Stimulated activated CD8-positive, alpha-beta memory T cell treated with anti-CD3 and anti-CD28 coated beads, Interleukin-4, amount 100 ng/mL, for 4 hours (primary cell): ENCODE data around the gene SH3PXD2A.

Experiments used
- DNase-seq, 2 donors: peaks; one replicate each; pipeline ENCODE4 v3.0.0-alpha.2; 2020; ENCODE audit warnings: low read depth in 2 of 2, low spot score in 1 of 2

The SH3PXD2A gene, protein sequence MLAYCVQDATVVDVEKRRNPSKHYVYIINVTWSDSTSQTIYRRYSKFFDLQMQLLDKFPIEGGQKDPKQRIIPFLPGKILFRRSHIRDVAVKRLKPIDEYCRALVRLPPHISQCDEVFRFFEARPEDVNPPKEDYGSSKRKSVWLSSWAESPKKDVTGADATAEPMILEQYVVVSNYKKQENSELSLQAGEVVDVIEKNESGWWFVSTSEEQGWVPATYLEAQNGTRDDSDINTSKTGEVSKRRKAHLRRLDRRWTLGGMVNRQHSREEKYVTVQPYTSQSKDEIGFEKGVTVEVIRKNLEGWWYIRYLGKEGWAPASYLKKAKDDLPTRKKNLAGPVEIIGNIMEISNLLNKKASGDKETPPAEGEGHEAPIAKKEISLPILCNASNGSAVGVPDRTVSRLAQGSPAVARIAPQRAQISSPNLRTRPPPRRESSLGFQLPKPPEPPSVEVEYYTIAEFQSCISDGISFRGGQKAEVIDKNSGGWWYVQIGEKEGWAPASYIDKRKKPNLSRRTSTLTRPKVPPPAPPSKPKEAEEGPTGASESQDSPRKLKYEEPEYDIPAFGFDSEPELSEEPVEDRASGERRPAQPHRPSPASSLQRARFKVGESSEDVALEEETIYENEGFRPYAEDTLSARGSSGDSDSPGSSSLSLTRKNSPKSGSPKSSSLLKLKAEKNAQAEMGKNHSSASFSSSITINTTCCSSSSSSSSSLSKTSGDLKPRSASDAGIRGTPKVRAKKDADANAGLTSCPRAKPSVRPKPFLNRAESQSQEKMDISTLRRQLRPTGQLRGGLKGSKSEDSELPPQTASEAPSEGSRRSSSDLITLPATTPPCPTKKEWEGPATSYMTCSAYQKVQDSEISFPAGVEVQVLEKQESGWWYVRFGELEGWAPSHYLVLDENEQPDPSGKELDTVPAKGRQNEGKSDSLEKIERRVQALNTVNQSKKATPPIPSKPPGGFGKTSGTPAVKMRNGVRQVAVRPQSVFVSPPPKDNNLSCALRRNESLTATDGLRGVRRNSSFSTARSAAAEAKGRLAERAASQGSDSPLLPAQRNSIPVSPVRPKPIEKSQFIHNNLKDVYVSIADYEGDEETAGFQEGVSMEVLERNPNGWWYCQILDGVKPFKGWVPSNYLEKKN

DNA sequence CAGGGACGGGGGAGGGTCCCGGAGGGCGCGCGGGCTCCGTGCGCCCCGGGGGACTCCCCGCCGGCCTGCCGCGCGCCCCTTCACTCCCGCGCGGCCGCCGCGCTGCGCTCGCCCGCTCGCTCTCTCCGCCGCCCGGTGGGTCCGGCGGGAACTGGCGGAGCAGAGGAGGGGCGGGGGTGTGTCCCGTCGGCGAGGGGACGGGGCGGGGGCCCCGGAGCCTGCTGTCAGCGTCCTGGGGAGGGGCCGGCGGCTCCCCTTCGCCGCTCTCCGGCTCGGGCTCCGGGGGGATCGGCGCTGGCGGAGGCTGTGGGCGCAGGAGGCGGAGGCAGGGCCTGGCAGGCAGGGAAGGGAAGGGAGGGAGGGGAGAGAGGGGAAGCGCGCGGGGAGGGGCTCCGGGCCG, at the start of gene SH3PXD2A:
SH3PXD2A (minus strand) TSS at position 153 of the 400 bp plus-strand sequence. CDS start 310 bp downstream, outside the sequence.
- DNase-seq: no peak

DNA sequence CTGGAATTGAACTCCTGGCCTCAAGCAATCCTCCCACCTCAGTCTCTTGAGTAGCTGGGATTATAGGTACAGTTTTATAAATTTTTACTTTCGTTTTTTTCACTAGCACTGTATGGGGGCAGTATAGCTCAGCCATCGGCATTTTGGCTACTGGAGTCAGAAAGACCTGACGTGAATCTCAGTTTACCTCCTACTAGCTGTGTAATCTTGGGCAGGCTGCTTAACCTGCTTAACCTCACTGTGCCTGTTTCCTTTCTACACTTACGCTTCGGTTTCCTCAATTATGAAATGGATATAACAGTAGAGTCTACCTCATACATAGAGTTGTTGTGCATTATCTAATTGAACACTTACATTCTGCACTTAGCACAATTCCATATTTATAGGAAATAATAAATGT, 45.9 kb upstream of the SH3PXD2A start:
- no peak for DNase-seq

DNA sequence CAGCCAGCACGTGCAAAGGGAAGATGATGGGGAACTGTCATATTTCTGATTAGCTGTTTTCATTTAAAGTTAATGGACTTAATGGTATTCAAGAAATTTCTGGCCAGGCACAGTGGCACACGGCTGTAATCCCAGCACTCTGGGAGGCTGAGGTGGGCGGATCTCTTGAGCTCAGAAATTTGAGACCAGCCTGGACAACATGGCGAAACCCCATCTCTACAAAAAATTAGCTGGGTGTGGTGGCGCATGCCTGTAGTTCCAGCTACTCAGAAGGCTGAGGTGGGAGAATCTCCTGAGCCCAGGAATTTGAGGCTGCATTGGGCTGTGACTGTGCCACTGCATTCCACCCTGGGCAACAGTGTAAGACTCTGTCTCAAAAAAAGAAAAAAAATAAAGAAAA, 43.9 kb upstream of the SH3PXD2A start:
- DNase-seq: no peak

DNA sequence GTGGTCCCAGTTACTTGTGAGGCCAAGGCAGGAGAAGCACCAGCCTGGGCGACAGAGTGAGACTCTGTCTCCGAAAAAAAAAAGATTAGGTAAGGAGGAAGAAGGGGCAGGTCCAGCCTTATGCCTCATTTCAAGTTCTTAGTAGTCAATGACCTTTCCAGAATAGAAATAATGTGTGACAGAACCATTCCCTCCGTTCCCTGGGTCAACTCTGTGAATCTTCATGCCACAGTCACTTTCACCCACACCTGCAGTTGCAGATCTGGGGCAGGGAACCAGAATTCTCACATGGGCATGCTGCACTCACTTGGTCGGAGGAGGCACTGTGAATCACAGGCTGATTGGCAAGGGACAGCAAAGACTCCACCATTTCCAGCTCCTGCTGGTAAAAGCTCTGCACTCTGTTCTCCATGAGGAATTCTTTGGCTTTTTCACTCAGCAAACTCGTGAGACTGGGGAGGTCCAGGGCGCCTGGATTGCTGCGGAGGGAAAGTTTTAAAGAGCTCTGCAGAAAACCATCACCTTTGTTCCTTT, 41.9 kb upstream of the SH3PXD2A start:
- no peak for DNase-seq

DNA sequence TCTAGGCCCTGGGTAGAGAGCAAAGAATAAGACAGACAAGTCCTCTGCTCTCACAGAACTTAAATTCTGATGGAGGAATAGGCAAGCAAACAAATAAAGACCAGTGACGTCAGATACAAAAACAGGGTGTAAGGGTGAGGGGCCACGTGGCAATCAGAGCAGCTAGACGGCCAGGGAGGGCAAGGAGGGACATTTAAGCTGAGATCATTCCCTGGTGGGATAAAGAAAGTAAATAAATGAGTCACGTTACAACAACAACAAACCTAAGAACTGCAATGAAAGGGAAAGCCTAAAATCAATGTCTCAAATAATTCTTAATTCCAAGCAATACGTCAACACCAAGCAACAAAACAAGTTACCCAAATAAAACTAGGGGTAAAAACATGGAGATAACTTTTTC, 40.8 kb upstream of the SH3PXD2A start:
- DNase-seq: no peak

DNA sequence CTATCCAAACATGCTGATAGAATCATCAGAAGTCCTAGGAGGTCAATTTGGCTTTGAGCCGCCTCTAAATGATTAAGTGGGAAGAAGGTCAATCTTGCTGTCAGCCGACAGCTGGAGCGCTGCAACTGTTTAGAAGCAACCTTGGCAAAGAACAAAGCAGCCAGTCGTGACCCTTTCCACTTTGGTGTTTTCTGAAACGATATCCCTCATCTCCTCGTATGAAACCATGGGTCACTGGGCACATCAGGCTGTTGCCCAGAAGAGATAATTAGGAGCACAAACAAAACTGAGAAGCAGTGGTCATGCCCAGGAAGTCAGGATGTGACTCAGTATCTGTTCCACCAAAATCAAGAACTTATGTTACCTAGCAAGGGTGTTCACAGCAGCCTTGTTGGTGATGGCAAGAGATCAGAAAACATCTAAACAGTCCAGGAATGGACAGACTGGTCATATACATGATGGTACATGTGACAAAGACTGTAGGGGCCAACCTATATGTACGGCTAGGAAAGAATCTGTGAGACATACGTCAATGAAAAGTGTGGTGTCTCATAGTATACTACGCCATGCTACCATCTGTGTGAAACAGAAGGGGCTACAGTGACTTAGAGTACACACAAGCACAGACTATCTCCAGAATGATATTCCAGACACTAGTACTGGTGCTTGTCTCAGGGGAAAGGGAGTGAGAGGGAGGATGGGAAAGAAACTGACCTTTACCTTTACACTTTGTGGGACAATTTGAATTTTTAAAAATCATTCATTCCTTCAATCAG, 40.2 kb upstream of the SH3PXD2A start:
- DNase-seq: no peak

DNA sequence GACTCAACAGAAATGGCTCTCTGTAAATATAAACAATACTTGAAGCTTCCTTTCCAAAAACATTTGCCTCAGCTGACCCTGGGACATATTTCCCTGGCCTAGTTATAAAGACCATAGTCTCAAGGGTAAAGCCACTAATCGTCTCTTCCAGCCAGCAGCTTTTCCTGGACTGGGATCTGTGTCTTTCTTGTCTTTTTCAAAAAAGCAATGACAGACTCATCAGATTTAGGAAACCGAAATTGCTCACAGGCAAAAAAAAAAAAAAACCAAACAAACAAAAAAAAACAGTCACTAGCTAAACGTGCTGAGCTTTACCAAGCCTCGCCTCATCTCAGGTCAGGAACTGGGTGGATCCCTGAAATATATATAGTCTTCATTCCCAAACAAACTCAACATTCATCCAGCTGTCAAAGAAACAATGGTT, 39.1 kb upstream of the SH3PXD2A start:
- DNase-seq: no peak

DNA sequence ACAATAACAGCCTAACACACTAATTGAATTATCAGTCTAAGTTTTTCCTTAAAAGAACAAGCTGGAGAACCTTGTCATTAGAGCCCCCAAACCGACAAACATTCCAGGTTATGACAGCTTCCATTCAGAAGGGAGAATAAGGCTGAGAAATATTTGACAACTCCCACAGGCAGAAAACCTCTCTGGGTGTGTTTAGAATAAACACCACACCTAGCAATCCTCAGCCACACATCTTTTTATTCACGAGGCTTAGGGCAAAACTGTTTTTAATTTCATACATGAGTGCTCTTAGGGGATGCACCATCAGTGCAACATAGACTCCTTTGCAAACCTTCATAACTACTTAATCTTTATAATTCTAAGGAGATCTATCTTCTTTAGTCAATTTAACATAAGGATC, 38.4 kb upstream of the SH3PXD2A start:
- no peak for DNase-seq

DNA sequence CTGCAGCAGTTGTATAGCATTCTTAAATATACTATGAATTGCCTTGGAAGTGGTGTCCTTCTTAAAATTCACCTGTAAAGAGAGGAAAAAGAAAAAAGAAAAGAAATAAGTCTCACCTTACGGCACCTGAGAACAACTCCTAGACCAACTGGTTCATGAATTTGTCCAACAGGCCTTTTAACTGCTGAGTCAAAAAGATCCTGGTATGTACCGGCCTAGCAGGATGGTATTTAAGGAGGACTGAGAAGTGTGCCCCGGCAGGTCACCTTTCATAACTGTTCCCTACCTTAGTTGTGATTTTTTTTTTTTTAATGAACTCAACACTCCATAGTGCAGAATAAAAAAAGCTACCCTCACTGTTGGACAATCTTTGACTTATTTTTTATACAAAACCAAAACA, 36.8 kb upstream of the SH3PXD2A start:
- DNase-seq: no peak

DNA sequence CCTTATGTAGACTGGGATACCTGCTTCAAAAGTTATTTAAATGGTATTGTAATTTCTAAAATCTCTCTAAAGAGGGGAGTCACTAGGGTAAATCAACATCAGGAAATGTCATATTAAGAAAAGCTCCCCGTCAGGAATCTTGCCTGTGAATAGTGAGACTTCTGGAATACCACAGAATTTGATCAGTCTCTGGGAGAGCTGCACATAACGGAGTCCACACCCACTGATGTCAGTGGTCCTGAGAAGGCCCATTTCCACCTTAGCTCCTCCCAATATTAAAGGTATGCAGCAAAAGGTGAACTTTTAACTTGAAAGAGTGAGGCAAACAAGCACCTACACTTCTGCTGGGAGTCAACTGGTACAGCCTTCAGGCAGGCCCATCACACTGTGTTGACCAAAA, 35.3 kb upstream of the SH3PXD2A start:
- no peak for DNase-seq

DNA sequence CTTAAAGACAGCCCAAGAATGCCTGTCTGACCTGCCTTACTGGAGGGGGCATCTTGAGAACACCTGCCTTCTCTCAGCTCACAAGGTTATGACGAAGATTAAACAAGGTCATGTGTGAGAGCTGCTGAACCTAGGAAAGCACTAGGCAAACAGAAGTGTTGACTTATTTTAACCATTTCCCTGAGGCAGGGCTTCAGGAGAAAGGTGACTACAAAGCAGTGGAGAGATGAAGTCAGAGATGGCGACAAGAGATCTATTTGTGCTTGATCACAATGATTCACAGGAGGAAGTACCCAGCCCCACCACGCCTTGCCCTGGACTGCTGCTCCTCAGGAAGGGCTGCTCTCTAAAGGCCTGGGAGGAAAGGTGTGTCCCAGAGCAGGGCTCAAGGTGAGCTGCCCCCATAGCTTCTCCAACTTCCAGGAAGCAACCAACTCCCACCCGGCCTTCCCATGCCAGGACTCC, 34.9 kb upstream of the SH3PXD2A start:
- no peak for DNase-seq

DNA sequence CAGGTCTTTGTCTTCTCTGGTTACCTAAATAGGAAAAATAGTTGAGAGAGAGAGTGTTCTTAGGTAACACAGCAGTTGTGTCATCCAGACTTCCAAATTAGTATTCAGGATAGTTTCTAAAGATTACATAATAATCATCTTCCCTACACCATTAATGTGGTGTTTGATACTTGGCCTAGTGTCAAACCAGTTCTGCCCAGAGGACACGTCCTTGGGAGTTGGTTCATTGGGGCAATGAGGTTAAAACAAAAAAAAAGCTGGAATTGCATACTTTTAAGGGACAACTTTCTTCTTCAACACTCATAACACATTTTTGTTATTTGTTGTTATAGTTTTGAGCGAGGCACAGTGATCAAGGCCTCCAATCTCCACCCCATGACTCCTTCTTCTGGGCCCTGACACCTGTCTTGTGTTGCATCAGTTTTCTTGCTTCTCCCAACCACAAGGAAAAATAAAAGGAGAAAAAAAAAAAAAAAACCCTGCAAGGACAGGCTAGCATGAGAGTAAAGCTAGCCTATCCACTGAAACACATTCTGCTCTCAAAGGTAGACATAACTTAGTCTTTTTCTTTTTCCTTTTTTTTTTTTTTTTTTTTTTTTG, 33.8 kb upstream of the SH3PXD2A start:
- no peak for DNase-seq

DNA sequence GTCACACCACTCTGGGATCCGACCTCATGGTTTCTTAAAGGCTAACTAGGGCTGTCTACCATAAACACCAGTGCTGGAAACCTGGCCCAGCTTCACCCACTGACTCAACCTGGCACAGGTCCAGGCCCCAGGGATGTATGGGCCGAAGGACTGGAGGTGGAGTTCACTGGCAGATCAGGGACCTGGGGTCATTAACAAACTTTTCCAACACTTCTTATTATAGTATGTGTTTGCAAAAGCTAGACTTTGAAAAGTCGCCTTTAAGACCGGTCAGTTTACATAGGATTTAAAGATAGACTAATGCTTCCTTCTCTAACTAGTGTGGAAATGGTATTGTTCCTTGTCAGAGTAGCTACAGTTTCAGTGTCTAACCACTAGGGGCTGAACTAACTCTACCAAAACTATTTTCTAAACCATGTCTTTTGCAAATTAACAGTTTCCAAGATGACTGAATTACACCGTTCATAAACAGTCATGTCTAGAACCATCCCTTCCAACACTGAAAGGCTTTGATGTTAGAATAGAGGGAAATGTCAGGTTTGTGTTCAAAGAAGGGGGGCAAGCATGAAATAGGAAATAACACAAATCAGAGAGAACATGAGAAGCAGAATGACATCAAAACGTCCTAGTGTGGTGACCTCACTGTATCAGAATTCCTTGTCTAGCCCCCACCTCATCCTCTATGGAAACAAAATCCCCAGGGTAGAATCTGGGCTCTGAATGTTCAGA, 32.9 kb upstream of the SH3PXD2A start:
- no peak for DNase-seq

DNA sequence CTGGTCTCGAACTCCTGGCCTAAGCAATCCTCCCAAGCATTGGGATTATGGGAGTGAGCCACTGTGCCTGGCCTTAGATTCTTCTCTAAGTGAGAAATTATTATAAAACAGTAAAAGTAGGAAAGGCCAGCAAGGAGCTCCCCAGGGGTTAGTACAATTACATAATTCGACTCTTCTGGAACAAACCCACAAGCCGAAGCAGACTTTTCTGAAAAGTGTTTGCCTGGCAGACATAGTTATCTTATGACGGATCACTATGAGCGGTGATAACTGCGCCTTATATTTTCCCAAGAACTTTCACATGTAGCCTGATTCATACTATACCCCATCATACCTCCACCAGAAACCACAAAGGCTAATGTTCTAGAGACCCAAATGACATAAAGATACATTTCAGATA, 30.2 kb upstream of the SH3PXD2A start:
- DNase-seq: no peak

DNA sequence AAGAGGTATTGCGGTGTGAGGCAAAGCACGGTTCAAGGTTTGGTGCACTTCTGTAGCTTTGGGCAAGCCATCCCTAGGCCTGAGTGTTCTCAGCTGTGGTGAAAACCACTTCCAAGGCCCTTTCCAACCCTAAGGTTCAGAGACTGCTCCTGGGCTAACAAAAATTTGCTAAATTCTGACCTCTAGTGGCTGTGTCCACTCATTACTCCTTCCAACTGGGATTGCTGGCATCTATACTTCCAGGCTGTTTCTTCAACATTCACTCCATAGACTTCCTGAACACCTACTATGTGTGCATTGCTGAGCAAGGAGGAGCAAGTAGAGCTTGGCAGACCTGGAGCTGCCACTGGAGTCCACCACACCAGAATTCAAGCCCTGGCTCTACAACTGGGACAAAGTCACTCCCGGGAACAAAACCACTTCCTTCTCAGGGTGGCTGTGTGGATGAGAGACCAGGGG, 29.3 kb upstream of the SH3PXD2A start:
- no peak for DNase-seq

DNA sequence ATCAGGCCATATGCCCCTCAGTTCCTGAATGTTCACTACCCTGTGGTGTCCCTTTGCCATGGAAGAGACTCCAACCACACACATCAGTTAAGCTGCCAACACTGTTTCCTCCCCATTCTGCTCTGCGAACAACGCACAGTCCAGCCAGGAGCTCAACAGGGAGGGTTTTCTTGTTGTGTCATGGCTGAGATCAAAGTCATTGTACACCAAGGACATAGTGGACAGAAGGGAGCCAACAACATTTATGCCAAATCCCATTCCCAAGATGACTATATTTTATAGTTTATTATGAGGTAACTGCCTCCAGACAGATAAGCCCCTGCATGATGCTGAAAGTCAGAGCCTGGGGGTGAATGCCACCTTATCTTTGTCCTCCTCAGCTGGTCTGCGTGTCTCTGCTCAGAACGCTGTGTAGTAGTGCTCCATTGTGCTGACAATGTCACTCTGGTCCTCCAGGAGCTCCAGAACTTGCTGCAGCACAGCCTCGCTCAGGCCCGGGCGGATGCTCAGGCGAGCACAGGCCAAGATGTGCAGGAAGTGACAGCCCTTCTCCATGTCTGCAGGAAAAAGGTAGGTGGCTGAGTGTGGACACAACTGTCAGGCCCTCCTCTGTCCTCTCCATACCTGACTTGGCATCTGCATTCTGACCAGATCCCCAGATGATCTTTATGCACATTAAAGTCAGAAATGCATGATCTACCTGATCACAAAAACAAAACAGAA, 27.1 kb upstream of the SH3PXD2A start:
- DNase-seq: no peak

DNA sequence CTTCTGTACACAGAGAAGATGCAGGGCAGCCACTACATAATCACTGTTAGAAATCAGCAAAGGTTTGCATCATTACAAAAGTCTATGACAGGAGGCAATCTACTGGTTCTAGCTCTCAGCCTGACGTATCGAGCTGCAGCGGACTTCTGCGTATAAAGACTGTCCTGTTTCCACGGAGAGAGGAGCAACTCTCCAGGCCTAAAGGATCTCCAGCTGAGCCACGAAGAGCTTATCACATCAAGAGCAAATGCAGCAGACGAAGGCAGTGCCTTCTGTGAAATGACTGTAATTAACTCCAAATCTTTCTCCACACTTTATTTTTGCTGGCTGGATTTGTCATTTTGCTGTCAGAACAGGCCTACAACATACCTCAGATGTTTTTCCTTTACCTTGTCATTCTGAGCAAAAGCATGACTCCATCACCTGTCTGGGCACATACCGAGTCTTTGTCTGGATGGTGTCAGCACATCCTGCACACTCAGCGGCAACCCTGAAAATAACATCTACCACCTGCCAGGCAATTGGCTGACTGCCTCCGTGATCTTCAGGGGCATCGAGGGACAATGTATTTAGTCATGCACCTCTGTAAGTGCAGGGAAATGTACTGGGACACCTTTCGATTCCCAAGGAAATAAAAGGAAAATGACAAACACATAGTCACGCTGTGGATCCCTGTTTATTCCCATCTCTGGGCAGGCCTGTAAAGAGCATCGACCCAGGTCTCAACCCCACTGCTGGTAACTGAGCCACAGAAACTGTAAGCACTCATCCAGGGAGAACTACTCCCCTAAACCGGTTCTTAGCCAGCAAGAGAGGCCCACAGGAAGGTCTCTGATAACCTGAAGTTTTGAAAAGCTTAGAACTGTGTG, 26.3 kb upstream of the SH3PXD2A start:
- no peak for DNase-seq

DNA sequence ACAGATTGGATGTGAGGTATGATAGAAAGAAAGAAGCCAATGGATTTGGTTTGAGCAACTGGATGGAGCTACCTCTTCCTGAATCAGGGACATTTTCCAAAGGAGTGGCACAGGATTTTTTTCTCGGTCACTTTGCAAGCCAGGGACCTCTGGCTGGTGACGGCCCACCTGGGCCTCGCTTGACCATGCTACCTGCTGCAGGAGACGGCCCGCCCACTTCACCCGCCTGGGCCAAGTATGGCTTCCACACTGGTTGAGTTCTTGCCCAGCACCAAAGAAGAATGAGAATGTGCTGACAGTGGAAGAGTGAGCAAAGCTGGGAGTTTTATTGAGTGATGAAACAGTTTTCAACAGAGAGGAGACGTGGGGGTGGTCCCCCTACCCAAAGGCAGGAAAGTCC, 24.5 kb upstream of the SH3PXD2A start:
- no peak for DNase-seq
